ENCODE measurements around the gene FAM83B.
"Not testable (repeated sequence)": the region's sequence is repeated elsewhere in the genome, so short reads cannot be mapped to it uniquely, and the experiment has no call there.

The FAM83B gene

GRCh38 chr6:54846243-54846856 is at the start of gene FAM83B:
FAM83B (plus strand) TSS chr6:54846771; CDS start chr6:54870247, 23,476 bp downstream.
- no peak for DNase-seq

- not testable (repeated sequence) for DNase-seq
Measured at GRCh38 chr6:54796918-54797317, 49.7 kb upstream of the FAM83B start.

- DNase-seq = no peak
Measured at GRCh38 chr6:54800050-54800600, 46.4 kb upstream of the FAM83B start.

- no peak for DNase-seq
Measured at GRCh38 chr6:54801244-54801643, 45.3 kb upstream of the FAM83B start.

- DNase-seq = no peak
Measured at GRCh38 chr6:54801669-54802068, 44.9 kb upstream of the FAM83B start.

GRCh38 chr6:54802775-54803634 is 43.6 kb upstream of the FAM83B start:
- DNase-seq = no peak

- DNase-seq = no peak
Measured at GRCh38 chr6:54805077-54805476, 41.5 kb upstream of the FAM83B start.

GRCh38 chr6:54810147-54810546 is 36.4 kb upstream of the FAM83B start:
- DNase-seq = no peak

- no peak for DNase-seq
Measured at GRCh38 chr6:54813892-54814291, 32.7 kb upstream of the FAM83B start.

GRCh38 chr6:54817236-54817635 is 29.3 kb upstream of the FAM83B start:
- no peak for DNase-seq

- DNase-seq = no peak
Measured at GRCh38 chr6:54817834-54818233, 28.7 kb upstream of the FAM83B start.

GRCh38 chr6:54824225-54824624 is 22.3 kb upstream of the FAM83B start:
- not testable (repeated sequence) for DNase-seq

- no peak for DNase-seq
Measured at GRCh38 chr6:54827010-54827409, 19.6 kb upstream of the FAM83B start.

GRCh38 chr6:54830216-54830615 is 16.4 kb upstream of the FAM83B start:
- DNase-seq = no peak

- DNase-seq = no peak
Measured at GRCh38 chr6:54835176-54835575, 11.4 kb upstream of the FAM83B start.

GRCh38 chr6:54846857-54847674 is 495 bp downstream of the FAM83B start:
- no peak for DNase-seq

- DNase-seq = no peak
Measured at GRCh38 chr6:54847799-54848597, 1.4 kb downstream of the FAM83B start.

- DNase-seq = no peak
Measured at GRCh38 chr6:54850114-54850513, 3.5 kb downstream of the FAM83B start.

GRCh38 chr6:54856129-54856528 is 9.6 kb downstream of the FAM83B start:
- DNase-seq = no peak

- no peak for DNase-seq
Measured at GRCh38 chr6:54860132-54860531, 13.6 kb downstream of the FAM83B start.

GRCh38 chr6:54860739-54861138 is 14.2 kb downstream of the FAM83B start:
- no peak for DNase-seq

- no peak for DNase-seq
Measured at GRCh38 chr6:54861905-54862616, 15.5 kb downstream of the FAM83B start.
